Breast epithelium (tissue), 4 donors: ENCODE data around the gene ADARB2. TPM values are rescaled to one million over a fixed set of nuclear protein-coding genes. Genes with fewer than 3 reads are reported as not detected.

Experiments used
- DNase-seq, 2 donors: peaks; one replicate each; pipeline ENCODE4 v3.0.0-alpha.2; 2019; ENCODE audit warnings: low spot score in 2 of 2
- H3K27ac ChIP-seq, 2 donors: fragments of 200-600 bp; sonication (generic) in 1 of 2; one replicate each; pipeline ENCODE4 v1.5.1; 2016 to 2019; ENCODE audit warnings: mild to moderate bottlenecking in 1 of 2
- H3K27me3 ChIP-seq, 2 donors: fragments of 200-600 bp; sonication (generic) in 1 of 2; one replicate each; pipeline versions ENCODE4 v1.5.1 to v1.6.0; 2017 to 2019; ENCODE audit warnings: control low read depth in 1 of 2, mild to moderate bottlenecking in 1 of 2
- H3K36me3 ChIP-seq: fragments of 200-600 bp; one replicate; pipeline ENCODE4 v1.5.1; 2019
- H3K4me1 ChIP-seq, 2 donors: fragments of 200-600 bp; sonication (generic); one replicate each; pipeline ENCODE4 v1.5.1; 2016 to 2019; ENCODE audit warnings: control low read depth in 1 of 2
- H3K4me3 ChIP-seq, 3 donors: fragments of 200-600 bp; sonication (generic); 1 replicate in 2 of 3; 2 replicates in 1 of 3; pipeline ENCODE4 v1.5.1; 2016 to 2019; ENCODE audit warnings: mild to moderate bottlenecking in 3 of 3, moderate library complexity in 2 of 3
- H3K9me3 ChIP-seq, 2 donors: fragments of 200-600 bp; sonication (generic) in 1 of 2; one replicate each; pipeline ENCODE4 v1.5.1; 2016 to 2019; ENCODE audit warnings: control low read depth in 1 of 2
- POLR2A ChIP-seq: fragments of 450-650 bp; IDR thresholded peaks from one replicate; pipeline ENCODE4 v1.6.1; 2016; ENCODE audit warnings: antibody characterized with exemption, mild to moderate bottlenecking, moderate library complexity
- POLR2AphosphoS5 ChIP-seq, 3 donors: sonication (generic); formaldehyde crosslinking; IDR thresholded peaks; one replicate each; pipeline ENCODE4 v1.6.1; 2017; ENCODE audit warnings: antibody characterized with exemption in 3 of 3
- intact Hi-C: fragments of 100-400 bp; cut with DNase I; formaldehyde crosslinking; loops from one replicate; pipeline ENCODE4 v1.15.1; 2023; ENCODE audit warnings: low total_unique reads
- total RNA-seq, 3 donors: library from RNA; depleted of rRNA; stranded (reverse); fragments of >200 nt; gene quantifications; one replicate each; pipeline ENCODE4 v1.1.0, GENCODE V29; 2016
- TF ChIP-seq, protein P1 (sequence below), 3 donors: fragments of 450-650 bp; IDR thresholded peaks; one replicate each; pipeline ENCODE4 v1.5.1; 2016 to 2017; ENCODE audit warnings: antibody characterized with exemption in 3 of 3, mild to moderate bottlenecking in 3 of 3, moderate library complexity in 3 of 3

ADARB2 gene
- total RNA-seq, 3 donors from 2014 or later: 0.32 to 3.9 (median 2.0) TPM

DNA sequence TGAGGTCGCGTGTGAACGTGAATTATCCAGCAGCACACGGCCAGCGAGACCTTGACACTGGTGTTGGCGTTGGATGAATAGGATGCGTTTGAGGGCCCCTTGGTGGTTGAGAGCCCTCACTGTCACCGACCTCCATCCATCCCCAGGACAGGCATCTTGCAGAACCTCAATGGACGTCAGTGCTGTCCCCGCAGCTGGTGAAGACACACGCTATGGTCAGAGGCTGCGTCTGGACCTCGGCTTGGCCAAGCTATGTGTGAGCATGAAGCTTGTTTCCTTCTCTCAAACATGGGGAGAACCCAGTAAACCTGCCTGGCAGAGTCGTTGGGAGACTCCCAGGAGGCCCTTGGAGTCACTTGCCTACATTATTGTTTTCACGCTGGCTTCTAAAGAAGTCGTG lies 229.2 kb downstream of the ADARB2 start:
- Histone ChIP-seq H3K9me3 (peaks cover 0 to 3% of the 10 kb centered on the region in 2 donors), H3K4me1 (no peaks in the 10 kb centered on the region), H3K27me3 (peaks cover 0 to 32% of the 10 kb centered on the region in 2 donors), H3K4me3 (no peak overlapping the region), H3K27ac (no peak overlapping the region), H3K36me3 (no peaks in the 10 kb centered on the region)
- intact Hi-C loops: no loop called here
- TF ChIP-seq, protein P1, sequence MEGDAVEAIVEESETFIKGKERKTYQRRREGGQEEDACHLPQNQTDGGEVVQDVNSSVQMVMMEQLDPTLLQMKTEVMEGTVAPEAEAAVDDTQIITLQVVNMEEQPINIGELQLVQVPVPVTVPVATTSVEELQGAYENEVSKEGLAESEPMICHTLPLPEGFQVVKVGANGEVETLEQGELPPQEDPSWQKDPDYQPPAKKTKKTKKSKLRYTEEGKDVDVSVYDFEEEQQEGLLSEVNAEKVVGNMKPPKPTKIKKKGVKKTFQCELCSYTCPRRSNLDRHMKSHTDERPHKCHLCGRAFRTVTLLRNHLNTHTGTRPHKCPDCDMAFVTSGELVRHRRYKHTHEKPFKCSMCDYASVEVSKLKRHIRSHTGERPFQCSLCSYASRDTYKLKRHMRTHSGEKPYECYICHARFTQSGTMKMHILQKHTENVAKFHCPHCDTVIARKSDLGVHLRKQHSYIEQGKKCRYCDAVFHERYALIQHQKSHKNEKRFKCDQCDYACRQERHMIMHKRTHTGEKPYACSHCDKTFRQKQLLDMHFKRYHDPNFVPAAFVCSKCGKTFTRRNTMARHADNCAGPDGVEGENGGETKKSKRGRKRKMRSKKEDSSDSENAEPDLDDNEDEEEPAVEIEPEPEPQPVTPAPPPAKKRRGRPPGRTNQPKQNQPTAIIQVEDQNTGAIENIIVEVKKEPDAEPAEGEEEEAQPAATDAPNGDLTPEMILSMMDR (IDR thresholded peaks at IDR 0.05): no peak
- TF ChIP-seq POLR2AphosphoS5 (IDR thresholded peaks at IDR 0.05): no peak
- no peak for TF ChIP-seq POLR2A
- no peak for DNase-seq

DNA sequence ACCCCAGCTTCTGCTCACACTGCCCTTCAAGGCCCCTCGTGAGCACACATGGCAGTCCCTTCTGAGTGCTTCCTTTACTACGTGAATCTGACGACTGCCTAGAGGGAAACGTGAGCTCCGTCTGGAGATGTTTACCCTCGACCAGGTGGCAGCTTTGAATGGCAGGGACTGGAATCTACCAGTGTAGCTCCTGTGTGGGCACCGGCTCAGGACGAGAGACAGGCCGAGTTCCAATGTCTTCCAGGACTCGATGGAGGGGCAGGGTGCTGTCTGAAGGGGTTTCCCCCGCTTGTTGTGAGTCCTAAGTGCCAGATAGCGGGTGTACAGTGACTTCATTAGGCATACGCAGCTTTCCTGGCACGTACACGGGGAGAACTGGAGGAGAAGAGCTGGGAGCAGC lies 229.9 kb downstream of the ADARB2 start:
- no peak overlapping the region for H3K27ac ChIP-seq
- intact Hi-C loops: no loop called here
- TF ChIP-seq, protein P1 (IDR thresholded peaks at IDR 0.05): no peak
- TF ChIP-seq POLR2A (no peak), POLR2AphosphoS5 (IDR thresholded peaks at IDR 0.05) (no peak)
- peaks cover 0 to 27% of the 10 kb centered on the region in 2 donors for H3K27me3 ChIP-seq
- H3K4me3 ChIP-seq: no peak overlapping the region
- no peaks in the 10 kb centered on the region for H3K36me3 ChIP-seq
- H3K4me1 ChIP-seq: no peaks in the 10 kb centered on the region
- H3K9me3 ChIP-seq: peaks cover 0 to 3% of the 10 kb centered on the region in 2 donors
- no peak for DNase-seq

DNA sequence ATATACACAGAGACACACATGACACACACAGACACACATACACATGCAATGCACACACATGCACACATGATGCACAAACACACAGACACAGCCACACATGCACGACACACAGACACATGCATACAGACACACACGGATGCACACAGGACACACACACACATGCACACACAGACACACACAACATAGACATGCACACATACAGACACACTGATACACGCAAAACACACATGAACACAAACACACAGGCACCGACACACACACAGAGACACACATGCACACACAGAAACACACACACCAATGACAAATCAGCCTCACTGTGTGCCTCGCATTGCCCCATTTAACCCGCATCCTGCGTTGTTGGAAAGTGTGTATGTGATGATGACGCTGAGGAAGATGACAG lies 232.4 kb downstream of the ADARB2 start:
- no peak for DNase-seq
- Histone ChIP-seq H3K27me3 (peaks cover 0 to 9% of the 10 kb centered on the region in 2 donors), H3K9me3 (peaks cover 0 to 3% of the 10 kb centered on the region in 2 donors), H3K36me3 (no peaks in the 10 kb centered on the region), H3K4me3 (no peak overlapping the region), H3K4me1 (no peaks in the 10 kb centered on the region), H3K27ac (no peak overlapping the region)
- intact Hi-C loops: no loop called here
- TF ChIP-seq POLR2A (no peak), POLR2AphosphoS5 (IDR thresholded peaks at IDR 0.05) (no peak)
- TF ChIP-seq, protein P1 (IDR thresholded peaks at IDR 0.05): no peak

DNA sequence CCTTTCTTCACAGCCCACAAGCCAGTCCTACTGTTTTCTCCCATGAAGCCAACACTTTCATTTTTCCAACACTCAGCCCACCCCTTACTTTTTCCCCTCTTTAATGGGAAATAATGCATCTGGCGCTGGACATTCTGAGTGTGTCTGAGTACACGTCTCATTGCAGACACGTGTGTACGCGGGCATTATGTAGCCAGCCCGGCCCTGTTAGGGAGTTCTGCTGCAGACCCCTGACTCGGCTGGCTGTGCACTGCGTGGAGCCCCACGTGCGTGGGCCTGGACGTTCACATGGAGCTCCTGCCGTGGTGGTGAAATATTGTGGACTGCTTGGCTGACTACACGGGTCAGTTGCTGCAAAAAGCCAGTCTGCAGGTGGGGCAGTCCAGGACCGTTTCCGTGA lies 233.0 kb downstream of the ADARB2 start:
- H3K4me3 ChIP-seq: no peak overlapping the region
- H3K36me3 ChIP-seq: no peaks in the 10 kb centered on the region
- H3K27ac ChIP-seq: no peak overlapping the region
- no peak for DNase-seq
- peaks cover 0 to 3% of the 10 kb centered on the region in 2 donors for H3K9me3 ChIP-seq
- H3K27me3 ChIP-seq: peaks cover 0 to 9% of the 10 kb centered on the region in 2 donors
- intact Hi-C loops: no loop called here
- no peaks in the 10 kb centered on the region for H3K4me1 ChIP-seq
- TF ChIP-seq POLR2A (no peak), POLR2AphosphoS5 (IDR thresholded peaks at IDR 0.05) (no peak)
- TF ChIP-seq, protein P1 (IDR thresholded peaks at IDR 0.05): no peak

DNA sequence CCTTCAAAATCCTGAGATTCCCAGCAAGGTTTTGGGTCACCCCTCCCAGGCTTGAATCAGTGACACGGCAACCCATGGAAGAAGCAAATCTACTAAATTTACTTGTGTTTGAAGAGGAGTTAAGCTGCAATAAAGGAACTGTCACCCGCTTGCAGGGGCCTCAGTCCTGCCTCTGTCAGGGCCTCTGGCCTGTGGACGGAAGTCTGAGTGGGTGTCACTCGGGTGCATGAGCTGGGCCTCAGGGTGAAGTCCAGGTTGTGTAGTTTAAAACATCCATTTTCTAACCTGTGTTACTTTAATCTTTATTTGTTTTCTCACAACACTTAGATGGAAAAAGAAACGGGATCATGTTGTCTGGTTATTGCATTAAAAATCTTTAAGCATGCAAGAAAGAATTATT lies 234.9 kb downstream of the ADARB2 start:
- Histone ChIP-seq H3K4me1 (no peaks in the 10 kb centered on the region), H3K27me3 (peaks cover 0 to 6% of the 10 kb centered on the region in 2 donors), H3K36me3 (no peaks in the 10 kb centered on the region), H3K27ac (no peak overlapping the region), H3K4me3 (no peak overlapping the region), H3K9me3 (peaks cover 0 to 3% of the 10 kb centered on the region in 2 donors)
- intact Hi-C loops: no loop called here
- no peak for DNase-seq
- TF ChIP-seq, protein P1 (IDR thresholded peaks at IDR 0.05): no peak
- TF ChIP-seq POLR2AphosphoS5 (IDR thresholded peaks at IDR 0.05): no peak
- no peak for TF ChIP-seq POLR2A
